ENCODE data around the gene RBP3.
"Not testable (repeated sequence)": the region's sequence is repeated elsewhere in the genome, so short reads cannot be mapped to it uniquely, and the experiment has no call there.

The RBP3 gene

DNA sequence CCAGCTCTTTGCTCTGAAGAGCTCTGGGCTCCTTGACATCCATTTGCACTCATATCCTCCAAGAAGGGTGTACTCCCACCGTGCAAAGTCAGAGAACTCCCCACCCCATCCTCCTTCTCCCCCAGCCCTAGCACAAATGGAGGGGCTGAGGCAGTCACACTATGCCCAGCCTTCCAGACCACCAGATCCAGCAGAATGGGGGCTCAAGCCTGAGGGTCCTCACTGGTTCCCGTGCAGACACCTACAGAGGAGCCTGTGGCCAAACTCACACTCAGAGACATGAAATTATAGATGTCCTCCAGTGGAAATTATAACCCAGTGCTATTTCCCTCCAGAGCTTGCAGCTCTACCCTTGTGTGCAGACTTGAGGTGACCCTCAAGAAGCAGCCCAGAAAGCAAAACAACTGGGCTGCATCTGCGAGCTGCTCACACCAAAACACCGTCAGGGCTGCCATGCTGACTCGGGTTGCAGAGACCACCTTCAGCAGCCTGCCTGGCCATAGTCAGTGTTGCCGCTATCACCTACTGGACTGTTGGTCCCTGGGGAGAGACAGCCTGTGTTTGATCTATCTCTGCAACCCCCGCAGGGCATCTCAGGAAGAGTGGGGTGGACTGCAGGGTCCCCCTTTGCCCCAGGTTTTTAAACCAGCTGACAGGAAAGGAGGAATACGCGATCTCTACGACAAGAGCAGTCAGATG, 28.5 kb downstream of the RBP3 start:
- no peak for DNase-seq

- DNase-seq, result no peak
These were observed 30.0 kb downstream of the RBP3 start for GRCh38 chr10:47378183-47378510.

- DNase-seq, result no peak
These were observed 30.7 kb downstream of the RBP3 start for GRCh38 chr10:47378606-47379444.

- DNase-seq, result no peak
These were observed 31.3 kb downstream of the RBP3 start for GRCh38 chr10:47379445-47379785.

GRCh38 chr10:47379901-47380300, 31.7 kb downstream of the RBP3 start:
- DNase-seq, result no peak

- no peak for DNase-seq
These were observed 32.4 kb downstream of the RBP3 start for GRCh38 chr10:47380341-47381102.

DNA sequence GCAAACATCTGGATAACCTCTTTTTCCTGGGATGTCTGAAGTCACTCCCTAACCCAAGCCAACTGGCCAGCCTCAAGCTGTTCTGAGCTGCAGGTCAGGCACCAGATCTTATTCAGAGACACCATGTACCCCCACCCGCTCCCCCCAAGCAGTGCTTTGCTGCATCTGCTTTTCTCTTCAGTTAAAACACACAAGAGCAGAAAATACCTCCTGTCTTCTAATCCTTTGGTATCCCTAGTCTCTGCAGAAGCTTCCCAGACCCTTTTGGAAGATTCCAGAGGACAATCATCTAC, 32.9 kb downstream of the RBP3 start:
- DNase-seq, result no peak

GRCh38 chr10:47381427-47382379, 33.5 kb downstream of the RBP3 start:
- DNase-seq, result no peak

DNA sequence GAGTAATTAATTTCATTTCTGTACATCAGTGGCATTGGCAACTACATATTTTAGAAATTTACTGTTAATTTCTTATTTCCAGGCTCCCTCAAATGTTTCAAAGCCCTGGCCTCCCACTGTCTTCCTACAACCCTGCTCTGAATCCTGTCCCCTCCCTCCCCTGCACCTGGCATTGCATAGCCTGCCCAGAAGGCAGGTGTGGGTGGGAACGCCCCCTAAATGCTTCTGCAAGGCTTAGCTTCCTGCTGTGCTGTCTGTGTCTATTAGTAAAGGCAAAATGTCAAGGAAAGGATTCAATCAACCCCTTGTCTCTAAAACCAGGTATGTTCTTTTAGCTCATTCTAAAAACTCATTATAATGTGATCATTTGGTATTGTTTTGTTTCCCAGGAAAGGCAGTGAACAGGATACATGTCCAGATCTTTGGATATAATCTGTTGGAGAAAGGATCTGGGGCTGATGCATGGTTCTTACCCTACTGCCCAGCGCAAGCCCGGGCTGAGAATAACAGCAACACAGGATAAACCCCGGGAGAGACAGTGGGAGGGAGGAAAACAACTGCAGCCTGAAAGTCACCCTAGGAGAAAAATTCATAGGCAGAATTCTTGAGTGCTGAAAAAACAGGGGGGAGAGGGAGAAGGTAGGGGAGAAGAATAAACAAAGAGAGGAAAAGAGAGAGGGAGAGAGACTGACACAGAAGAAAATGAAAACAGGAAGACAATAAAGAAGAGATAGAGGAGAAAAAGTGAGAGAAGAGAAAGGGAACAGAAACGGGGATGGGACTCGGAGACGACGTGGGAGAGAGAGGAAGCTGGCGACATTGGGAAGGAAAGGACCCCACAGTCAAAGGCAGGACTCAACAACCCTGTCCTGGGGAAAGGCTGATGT, 35.3 kb downstream of the RBP3 start:
- DNase-seq, result no peak

DNA sequence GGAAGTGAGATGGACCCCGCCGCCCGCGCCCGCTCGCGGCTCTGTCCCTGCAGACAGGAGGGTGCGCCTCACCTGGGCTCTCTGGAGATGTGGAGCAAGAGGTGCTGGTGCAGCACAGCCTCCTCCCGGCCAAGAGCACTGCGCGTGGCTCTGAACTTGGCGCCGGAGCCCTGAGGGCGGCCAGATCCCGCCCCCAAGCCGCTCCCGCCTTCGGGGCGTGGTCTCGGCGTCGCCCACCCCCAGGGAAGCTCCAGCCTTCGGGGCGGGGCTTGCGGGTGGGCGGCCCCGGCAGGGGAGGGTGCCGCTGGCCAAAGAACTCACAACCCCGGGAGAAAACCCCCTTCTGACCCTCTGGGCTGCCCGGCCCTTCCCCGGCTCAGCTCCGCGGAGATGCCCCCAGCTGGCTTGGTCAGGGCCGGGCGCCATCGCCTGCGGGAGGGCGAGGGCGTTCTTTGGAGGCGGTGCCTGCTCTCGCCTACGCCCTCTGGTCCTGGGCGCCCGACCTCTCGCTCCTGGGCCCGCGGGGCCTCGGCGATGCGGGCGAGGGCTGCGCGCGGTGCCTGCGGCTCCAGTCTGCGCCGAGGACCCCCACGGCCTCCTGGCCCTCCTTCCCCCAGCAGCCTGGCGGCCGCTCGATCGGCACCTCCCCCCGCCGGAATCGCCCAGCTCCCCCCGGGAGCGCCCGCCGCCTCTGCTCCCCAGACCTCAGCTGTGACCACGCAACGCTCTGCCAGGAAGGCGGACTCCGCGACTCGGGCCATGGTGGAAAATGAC, 36.2 kb downstream of the RBP3 start, which contains the start of gene ZNF488:
ZNF488 (minus strand) TSS at position 146 of the 774 bp plus-strand sequence. CDS start 15,464 bp downstream, outside the sequence.
- peak; percentile 69 to 80 for DNase-seq

DNA sequence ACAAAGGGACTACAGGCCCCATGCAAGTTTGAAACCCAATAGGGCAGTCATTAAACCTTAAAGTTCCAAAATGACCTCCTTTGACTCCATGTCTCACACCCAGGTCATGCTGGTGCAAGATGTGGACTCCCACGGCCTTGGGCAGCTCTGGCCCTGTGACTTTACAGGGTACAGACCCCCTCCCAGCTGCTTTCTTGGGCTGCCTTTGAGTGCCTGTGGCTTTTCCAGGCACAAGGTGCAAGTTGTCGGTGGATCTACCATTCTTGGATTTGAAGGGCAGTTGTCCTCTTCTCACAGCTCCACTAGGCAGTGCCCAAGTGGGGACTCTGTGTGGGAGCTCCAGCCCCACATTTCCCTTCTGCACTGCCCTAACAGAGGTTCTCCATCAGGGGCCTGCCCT, 37.9 kb downstream of the RBP3 start:
- not testable (repeated sequence) for DNase-seq

GRCh38 chr10:47388879-47389278, 40.7 kb downstream of the RBP3 start:
- DNase-seq, result no peak

DNA sequence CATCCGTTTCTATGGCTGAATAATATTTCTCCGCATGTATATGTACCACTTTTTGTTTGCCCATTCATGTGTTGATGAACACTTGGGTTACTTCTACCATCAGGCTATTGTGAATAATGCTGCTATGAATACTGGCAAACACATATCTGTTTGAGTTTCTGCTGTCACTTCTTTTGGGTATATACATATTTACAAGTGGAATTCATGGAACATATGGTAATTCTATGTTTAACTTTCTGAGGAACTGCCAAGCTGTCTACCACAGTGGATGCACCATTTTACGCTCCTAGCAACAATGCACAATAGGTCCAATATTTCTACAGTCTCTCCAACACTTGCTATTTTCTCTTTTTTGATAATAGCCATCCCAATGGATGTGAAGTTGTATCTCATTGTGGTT, 41.5 kb downstream of the RBP3 start:
- no peak for DNase-seq

GRCh38 chr10:47396311-47396717, 48.2 kb downstream of the RBP3 start:
- DNase-seq, result no peak

GRCh38 chr10:47397256-47397655, 49.1 kb downstream of the RBP3 start:
- no peak for DNase-seq

DNA sequence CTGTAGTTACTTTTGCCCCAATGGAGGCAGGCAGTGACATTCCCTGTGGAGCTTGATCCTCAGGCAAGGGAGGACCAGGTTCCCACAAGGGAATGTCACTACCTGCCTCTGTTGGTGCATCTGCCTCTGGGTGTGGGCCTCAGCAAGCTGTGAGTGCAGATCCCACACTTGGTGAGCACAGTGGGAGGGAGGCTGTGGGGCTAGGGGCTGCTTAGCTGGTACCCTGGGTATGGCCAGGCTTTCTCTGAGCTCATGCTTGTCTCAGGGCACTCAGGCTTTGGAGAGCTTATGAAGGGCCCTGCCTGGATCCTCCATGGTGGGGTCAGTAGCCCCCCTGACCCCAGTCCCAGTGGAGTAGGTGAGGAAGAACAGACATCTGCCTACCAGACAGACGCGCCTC, 52.1 kb downstream of the RBP3 start:
- DNase-seq, result no peak

DNA sequence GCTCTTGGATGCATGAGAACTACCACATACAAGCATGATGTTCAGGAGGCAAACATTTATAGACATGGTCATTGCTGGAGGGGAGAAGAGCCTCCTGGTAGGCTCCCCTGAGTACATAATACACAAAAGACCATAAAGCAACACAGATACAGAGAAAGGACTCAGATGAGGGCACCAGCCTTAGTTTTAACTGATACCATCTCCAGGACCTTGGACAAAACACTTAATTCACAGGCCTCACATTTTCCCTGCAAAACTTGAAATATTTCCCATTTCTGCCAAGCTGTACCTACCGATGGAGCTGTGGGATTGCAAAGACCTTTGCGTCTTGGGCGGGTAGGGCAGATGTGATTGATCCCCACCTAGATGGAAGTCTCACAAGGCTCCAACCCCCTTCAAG, 52.6 kb downstream of the RBP3 start:
- no peak for DNase-seq

DNA sequence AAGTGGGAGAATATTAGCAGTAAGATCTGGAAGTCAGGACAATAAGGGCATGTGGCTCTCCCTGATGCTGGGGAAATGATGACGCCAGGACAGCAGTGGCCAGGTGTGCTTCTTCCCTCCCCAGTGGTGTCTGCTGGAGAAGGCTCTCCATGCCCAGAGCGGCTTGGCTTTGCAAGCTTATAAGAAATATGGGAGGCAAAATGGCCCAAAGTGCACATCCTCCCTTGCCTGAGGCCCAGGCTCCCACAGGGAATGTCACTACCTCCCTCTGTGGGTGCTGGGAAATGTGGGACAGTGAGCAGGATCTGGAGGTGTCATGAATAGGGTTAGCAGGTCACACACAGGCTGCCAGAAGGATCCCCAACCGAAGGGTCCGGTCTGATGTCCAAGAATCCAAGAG, 53.0 kb downstream of the RBP3 start:
- no peak for DNase-seq

- no peak for DNase-seq
These were observed 53.9 kb downstream of the RBP3 start for GRCh38 chr10:47401874-47402640.

DNA sequence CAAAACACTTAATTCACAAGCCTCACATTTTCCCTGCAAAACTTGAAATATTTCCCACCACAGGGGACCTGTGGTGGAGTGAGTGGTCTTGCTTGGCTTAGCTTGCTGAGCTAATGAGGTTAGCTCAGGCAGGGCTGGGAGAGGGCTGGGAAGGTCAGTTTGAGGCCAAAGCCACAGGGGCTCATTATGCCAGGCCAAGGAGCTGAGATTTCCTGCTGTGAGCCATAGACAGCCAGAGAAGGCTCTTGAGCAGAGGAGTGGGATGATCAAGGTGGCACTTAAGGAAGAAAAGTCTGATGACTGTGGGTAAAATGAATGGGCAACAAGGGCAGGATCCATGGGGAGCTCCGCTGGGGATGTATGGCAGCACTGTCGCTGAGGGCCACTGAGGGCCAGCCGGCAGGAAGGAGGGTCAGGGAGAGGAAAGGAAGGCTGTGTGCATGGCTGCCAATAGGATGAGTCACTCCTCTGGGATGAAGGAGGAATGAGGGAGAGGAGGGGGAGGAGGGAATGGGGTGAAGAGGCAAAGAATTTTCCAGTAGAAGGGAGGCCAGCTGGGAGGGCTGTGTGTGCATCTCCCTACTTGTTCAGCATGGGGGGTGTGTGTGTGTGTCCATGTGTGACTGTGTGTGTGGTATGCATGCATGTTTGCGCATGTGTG, 54.6 kb downstream of the RBP3 start:
- no peak for DNase-seq
